Transverse colon (tissue), 4 donors: ENCODE results near the gene DCDC2C. TPM values are rescaled to one million over a fixed set of nuclear protein-coding genes. Genes with fewer than 3 reads are reported as not detected.

ENCODE experiments used
- DNase-seq: peaks from one replicate; pipeline ENCODE4 v3.0.0-alpha.2; 2019
- H3K27ac ChIP-seq, 4 donors: fragments of 200-600 bp; sonication (generic); 2 replicates each; pipeline ENCODE4 v1.5.1; 2016 to 2018; ENCODE audit warnings: inconsistent platforms in 4 of 4
- H3K27me3 ChIP-seq: fragments of 200-600 bp; sonication (generic); 2 replicates; pipeline ENCODE4 v1.5.1; 2017; ENCODE audit warnings: inconsistent platforms
- H3K36me3 ChIP-seq, 4 donors: fragments of 200-600 bp; sonication (generic); 2 replicates each; pipeline ENCODE4 v1.5.1; 2017 to 2019; ENCODE audit warnings: inconsistent platforms in 4 of 4
- H3K4me1 ChIP-seq, 4 donors: fragments of 200-600 bp; sonication (generic); 2 replicates each; pipeline ENCODE4 v1.5.1; 2017 to 2020; ENCODE audit warnings: inconsistent platforms in 4 of 4
- H3K4me3 ChIP-seq, 4 donors: fragments of 200-600 bp; sonication (generic); 1 replicate in 1 of 4; 2 replicates in 3 of 4; pipeline versions ENCODE4 v1.5.1 to v1.6.1; 2017 to 2019; ENCODE audit warnings: inconsistent platforms in 4 of 4
- H3K9me3 ChIP-seq, 2 donors: fragments of 200-600 bp; sonication (generic); 2 replicates each; pipeline ENCODE4 v1.5.1; 2017 to 2019; ENCODE audit warnings: inconsistent platforms in 2 of 2
- CTCF ChIP-seq, 5 experiments: fragments of 200-600 bp in 3 of 5; fragments of 450-650 bp in 2 of 5; sonication (generic) in 3 of 5; IDR thresholded peaks; 1 replicate in 2 of 5; 2 replicates in 3 of 5; pipeline ENCODE4 v1.5.1; 2016 to 2017; ENCODE audit warnings: antibody characterized with exemption in 5 of 5, inconsistent platforms in 3 of 5, mild to moderate bottlenecking in 2 of 5, moderate library complexity in 1 of 5
- EP300 ChIP-seq: sonication (generic); formaldehyde crosslinking; IDR thresholded peaks from one replicate; pipeline ENCODE4 v1.6.1; 2017; ENCODE audit warnings: antibody characterized with exemption, low read depth
- POLR2A ChIP-seq: fragments of 450-650 bp; IDR thresholded peaks from one replicate; pipeline ENCODE4 v1.6.1; 2016; ENCODE audit warnings: antibody characterized with exemption, mild to moderate bottlenecking, moderate library complexity
- POLR2AphosphoS5 ChIP-seq, 3 donors: sonication (generic); formaldehyde crosslinking; IDR thresholded peaks; one replicate each; pipeline ENCODE4 v1.6.1; 2016; ENCODE audit warnings: antibody characterized with exemption in 3 of 3
- WGBS, 2 donors: methylation state at CpG; one replicate each; pipeline ENCODE4 v1.1.5; 2018; ENCODE audit warnings: low coverage in 1 of 2; 5-methylcytosine and 5-hydroxymethylcytosine counted together
- in situ Hi-C, 4 donors: fragments of 200-750 bp; cut with MboI; loops; one replicate each; pipeline versions ENCODE4 v1.15.0 to v1.15.1; 2017; ENCODE audit warnings: low sequenced_read_pairs in 3 of 4, low pct_ligation_motif_present in 1 of 4, low pct_unique_long_range_greater_than_20kb in 1 of 4
- intact Hi-C: fragments of 100-400 bp; cut with DNase I; formaldehyde crosslinking; loops from one replicate; pipeline ENCODE4 v1.15.1; 2023; ENCODE audit warnings: low total_unique reads
- total RNA-seq, 4 donors: library from RNA; depleted of rRNA; stranded (reverse); fragments of >200 nt; gene quantifications; one replicate each; pipeline ENCODE4 v1.1.0, GENCODE V29; 2016

Gene DCDC2C
- total RNA-seq, 4 donors from 2014 or later, result not detected

DNA sequence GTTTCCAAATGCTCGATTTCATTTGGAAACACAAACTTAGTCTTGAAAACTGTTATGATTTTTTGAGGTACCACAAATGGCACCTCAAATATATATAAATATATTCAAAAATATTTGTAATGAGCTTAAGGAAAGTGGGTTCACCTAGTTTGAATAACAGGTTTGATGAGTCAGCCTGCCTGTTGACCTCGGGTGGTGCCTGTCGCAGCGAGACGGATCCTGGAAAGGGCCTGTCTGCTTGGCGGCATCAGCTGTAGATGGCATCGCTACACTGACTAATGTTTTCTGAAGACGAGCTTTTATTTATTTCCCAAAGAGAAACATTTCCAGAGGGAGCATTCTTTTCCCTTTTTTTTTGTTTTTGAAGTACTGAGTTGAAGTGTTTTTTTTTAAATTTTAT, 38.5 kb upstream of the DCDC2C start:
- H3K36me3 ChIP-seq, result no peaks in the 10 kb centered on the region
- in situ Hi-C loops, result loop anchor here in 1 of 4 donors (25.0 kb wide), 1 partner anchor 1528 kb away; no protein-coding TSS in a partner anchor
- WGBS, 2 donors, result 50 to 78% methylated on average over 1 to 8 of the region's 8 CpGs
- no peak overlapping the region for H3K4me3 ChIP-seq
- intact Hi-C loops, result no loop called here
- H3K4me1 ChIP-seq, result no peaks in the 10 kb centered on the region
- no peaks in the 10 kb centered on the region for H3K27me3 ChIP-seq
- H3K27ac ChIP-seq, result no peak overlapping the region
- H3K9me3 ChIP-seq, result no peaks in the 10 kb centered on the region
- DNase-seq, result no peak
- TF ChIP-seq EP300 (no peak), POLR2AphosphoS5 (IDR thresholded peaks at IDR 0.05) (no peak), CTCF (IDR thresholded peaks at IDR 0.05) (no peak), POLR2A (no peak)

- DNase-seq, result no peak
These were observed 37.3 kb upstream of the DCDC2C start for GRCh38 chr2:3665886-3666612.

GRCh38 chr2:3666613-3666975, 36.8 kb upstream of the DCDC2C start:
- TF ChIP-seq POLR2AphosphoS5 (IDR thresholded peaks at IDR 0.05) (no peak), POLR2A (no peak), CTCF (IDR thresholded peaks at IDR 0.05) (no peak), EP300 (no peak)
- H3K4me1 ChIP-seq, result no peaks in the 10 kb centered on the region
- no peak overlapping the region for H3K4me3 ChIP-seq
- WGBS, 2 donors, result 92 to 97% methylated on average over 14 to 18 of the region's 18 CpGs
- H3K27ac ChIP-seq, result no peak overlapping the region
- DNase-seq, result no peak
- intact Hi-C loops (no loop called here), in situ Hi-C loops (loop anchor here in 1 of 4 donors (25.0 kb wide), 1 partner anchor 1529 kb away; no protein-coding TSS in a partner anchor)
- no peaks in the 10 kb centered on the region for H3K9me3 ChIP-seq
- no peaks in the 10 kb centered on the region for H3K36me3 ChIP-seq
- no peaks in the 10 kb centered on the region for H3K27me3 ChIP-seq

More at GRCh38 chr2:3665886-3666612, 37.3 kb upstream of the DCDC2C start:
- Histone ChIP-seq H3K27ac (no peak overlapping the region), H3K4me1 (no peaks in the 10 kb centered on the region), H3K4me3 (no peak overlapping the region), H3K27me3 (no peaks in the 10 kb centered on the region), H3K9me3 (no peaks in the 10 kb centered on the region), H3K36me3 (no peaks in the 10 kb centered on the region)
- whole genome bisulfite sequencing, 2 donors, result 86 to 94% methylated on average over 3 to 16 of the region's 16 CpGs
- intact Hi-C loops (no loop called here), in situ Hi-C loops (loop anchor here in 1 of 4 donors (25.0 kb wide), 1 partner anchor 1529 kb away; no protein-coding TSS in a partner anchor)
- TF ChIP-seq CTCF (IDR thresholded peaks at IDR 0.05), result no peak
- TF ChIP-seq POLR2A, result no peak
- TF ChIP-seq EP300, result no peak
- TF ChIP-seq POLR2AphosphoS5 (IDR thresholded peaks at IDR 0.05), result no peak

- Histone ChIP-seq H3K27ac (no peak overlapping the region), H3K4me3 (no peak overlapping the region), H3K27me3 (no peaks in the 10 kb centered on the region), H3K9me3 (no peaks in the 10 kb centered on the region), H3K4me1 (no peaks in the 10 kb centered on the region), H3K36me3 (no peaks in the 10 kb centered on the region)
- intact Hi-C loops (no loop called here), in situ Hi-C loops (loop anchor here in 1 of 4 donors (25.0 kb wide), 1 partner anchor 1530 kb away; no protein-coding TSS in a partner anchor)
- 82% methylated on average over 23 of the region's 23 CpGs; no CpG with 5 or more reads in 1 of the 2 donors for WGBS, 2 donors
- DNase-seq, result no peak
- no peak for TF ChIP-seq POLR2A
- TF ChIP-seq POLR2AphosphoS5 (IDR thresholded peaks at IDR 0.05), result no peak
- no peak for TF ChIP-seq EP300
- no peak for TF ChIP-seq CTCF (IDR thresholded peaks at IDR 0.05)
These were observed 36.2 kb upstream of the DCDC2C start for GRCh38 chr2:3667151-3667631.
